Stimulated activated memory B cell treated with anti-CD40 and anti-IgM and Interleukin-4, amounts not matched to agents 10 μg/mL and 1 μg/mL and 100 μg/mL, for 72 hours (primary cell): ENCODE measurements around the gene TPK1.

Source experiments
- ATAC-seq: fragments of 150-1000 bp; cut with Tn5 transposase; 2 replicates; pipeline ENCODE4 v1.10.0; 2021
- H3K27ac Mint-ChIP-seq: one replicate; pipeline ENCODE4 v1.8.0; 2022; ENCODE audit warnings: mild to moderate bottlenecking, mixed read lengths
- H3K27me3 Mint-ChIP-seq: one replicate; pipeline ENCODE4 v1.8.0; 2022; ENCODE audit warnings: mixed read lengths
- H3K36me3 Mint-ChIP-seq: one replicate; pipeline ENCODE4 v1.8.0; 2022; ENCODE audit warnings: mixed read lengths
- H3K4me1 Mint-ChIP-seq: one replicate; pipeline ENCODE4 v1.8.0; 2022; ENCODE audit warnings: mixed read lengths
- H3K4me3 Mint-ChIP-seq: one replicate; pipeline ENCODE4 v1.8.0; 2022; ENCODE audit warnings: mild to moderate bottlenecking, moderate library complexity, mixed read lengths
- H3K9me3 Mint-ChIP-seq: one replicate; pipeline ENCODE4 v1.8.0; 2022; ENCODE audit warnings: mixed read lengths

Gene TPK1

GRCh38 chr7:144835155-144835611 is 670 bp downstream of the TPK1 start:
- ATAC-seq = peak; percentile 52
- Mint-ChIP-seq H3K9me3 (peaks cover 4% of the 10 kb centered on the region), H3K4me1 (peaks cover 20% of the 10 kb centered on the region), H3K4me3 (peak overlapping the region; percentile 91), H3K27me3 (no peaks in the 10 kb centered on the region), H3K27ac (peak overlapping the region; percentile 94), H3K36me3 (peaks cover 5% of the 10 kb centered on the region)

- H3K27me3 Mint-ChIP-seq = no peaks in the 10 kb centered on the region
- H3K4me3 Mint-ChIP-seq = peak overlapping the region; percentile 91
- H3K36me3 Mint-ChIP-seq = peaks cover 5% of the 10 kb centered on the region
- peak; percentile 53 for ATAC-seq
- peak overlapping the region; percentile 94 for H3K27ac Mint-ChIP-seq
- H3K9me3 Mint-ChIP-seq = peaks cover 4% of the 10 kb centered on the region
- H3K4me1 Mint-ChIP-seq = peaks cover 20% of the 10 kb centered on the region
Measured at GRCh38 chr7:144834641-144835144, 1.2 kb downstream of the TPK1 start.

- no peaks in the 10 kb centered on the region for H3K27me3 Mint-ChIP-seq
- H3K27ac Mint-ChIP-seq = no peak overlapping the region
- H3K9me3 Mint-ChIP-seq = no peaks in the 10 kb centered on the region
- no peak overlapping the region for H3K4me3 Mint-ChIP-seq
- H3K4me1 Mint-ChIP-seq = peaks cover 15% of the 10 kb centered on the region
- peaks cover 5% of the 10 kb centered on the region for H3K36me3 Mint-ChIP-seq
- no peak for ATAC-seq
Measured at GRCh38 chr7:144830811-144831210, 5.0 kb downstream of the TPK1 start.

GRCh38 chr7:144830024-144830785 is 5.6 kb downstream of the TPK1 start:
- no peak overlapping the region for H3K4me3 Mint-ChIP-seq
- peaks cover 5% of the 10 kb centered on the region for H3K36me3 Mint-ChIP-seq
- ATAC-seq = no peak
- no peaks in the 10 kb centered on the region for H3K27me3 Mint-ChIP-seq
- H3K27ac Mint-ChIP-seq = no peak overlapping the region
- peaks cover 21% of the 10 kb centered on the region for H3K4me1 Mint-ChIP-seq
- no peaks in the 10 kb centered on the region for H3K9me3 Mint-ChIP-seq

- peaks cover 27% of the 10 kb centered on the region for H3K4me1 Mint-ChIP-seq
- no peak overlapping the region for H3K27ac Mint-ChIP-seq
Measured at GRCh38 chr7:144827621-144828020, 8.2 kb downstream of the TPK1 start.

GRCh38 chr7:144826208-144826607 is 9.6 kb downstream of the TPK1 start:
- ATAC-seq = no peak
- no peaks in the 10 kb centered on the region for H3K9me3 Mint-ChIP-seq
- H3K4me1 Mint-ChIP-seq = peaks cover 37% of the 10 kb centered on the region
- no peak overlapping the region for H3K4me3 Mint-ChIP-seq
- H3K27ac Mint-ChIP-seq = no peak overlapping the region
- H3K36me3 Mint-ChIP-seq = peaks cover 5% of the 10 kb centered on the region
- no peaks in the 10 kb centered on the region for H3K27me3 Mint-ChIP-seq

More at GRCh38 chr7:144827621-144828020, 8.2 kb downstream of the TPK1 start:
- peaks cover 5% of the 10 kb centered on the region for H3K36me3 Mint-ChIP-seq
- no peaks in the 10 kb centered on the region for H3K27me3 Mint-ChIP-seq
- H3K4me3 Mint-ChIP-seq = no peak overlapping the region
- no peaks in the 10 kb centered on the region for H3K9me3 Mint-ChIP-seq
- no peak for ATAC-seq

GRCh38 chr7:144824360-144824759 is 11.5 kb downstream of the TPK1 start:
- Mint-ChIP-seq H3K4me1 (peaks cover 54% of the 10 kb centered on the region), H3K27ac (peak overlapping the region; percentile 94), H3K27me3 (no peaks in the 10 kb centered on the region), H3K9me3 (no peaks in the 10 kb centered on the region), H3K4me3 (no peak overlapping the region), H3K36me3 (no peaks in the 10 kb centered on the region)
- ATAC-seq = no peak

GRCh38 chr7:144822223-144822622 is 13.6 kb downstream of the TPK1 start:
- Mint-ChIP-seq H3K27ac (no peak overlapping the region), H3K27me3 (no peaks in the 10 kb centered on the region), H3K4me1 (peaks cover 73% of the 10 kb centered on the region), H3K4me3 (no peak overlapping the region), H3K9me3 (no peaks in the 10 kb centered on the region), H3K36me3 (no peaks in the 10 kb centered on the region)
- ATAC-seq = no peak

GRCh38 chr7:144821067-144821466 is 14.8 kb downstream of the TPK1 start:
- peak overlapping the region; percentile 76 for H3K27ac Mint-ChIP-seq
- peak; percentile 77 for ATAC-seq
- H3K36me3 Mint-ChIP-seq = no peaks in the 10 kb centered on the region
- no peaks in the 10 kb centered on the region for H3K27me3 Mint-ChIP-seq
- peaks cover 73% of the 10 kb centered on the region for H3K4me1 Mint-ChIP-seq
- H3K9me3 Mint-ChIP-seq = no peaks in the 10 kb centered on the region
- no peak overlapping the region for H3K4me3 Mint-ChIP-seq

- Mint-ChIP-seq H3K27me3 (no peaks in the 10 kb centered on the region), H3K36me3 (no peaks in the 10 kb centered on the region), H3K27ac (peak overlapping the region; percentile 76), H3K4me3 (no peak overlapping the region), H3K9me3 (no peaks in the 10 kb centered on the region), H3K4me1 (peaks cover 69% of the 10 kb centered on the region)
- ATAC-seq = no peak
Measured at GRCh38 chr7:144820552-144820951, 15.3 kb downstream of the TPK1 start.

GRCh38 chr7:144819566-144819965 is 16.3 kb downstream of the TPK1 start:
- Mint-ChIP-seq H3K4me1 (peaks cover 59% of the 10 kb centered on the region), H3K36me3 (no peaks in the 10 kb centered on the region), H3K4me3 (no peak overlapping the region), H3K27me3 (no peaks in the 10 kb centered on the region), H3K9me3 (no peaks in the 10 kb centered on the region), H3K27ac (peak overlapping the region; percentile 80)
- no peak for ATAC-seq

GRCh38 chr7:144818511-144818910 is 17.3 kb downstream of the TPK1 start:
- Mint-ChIP-seq H3K4me3 (peak overlapping the region; percentile 22), H3K9me3 (no peaks in the 10 kb centered on the region), H3K36me3 (no peaks in the 10 kb centered on the region), H3K27me3 (no peaks in the 10 kb centered on the region), H3K27ac (peak overlapping the region; percentile 80), H3K4me1 (peaks cover 55% of the 10 kb centered on the region)
- ATAC-seq = peak; percentile 94

GRCh38 chr7:144817001-144817400 is 18.9 kb downstream of the TPK1 start:
- Mint-ChIP-seq H3K27ac (no peak overlapping the region), H3K27me3 (no peaks in the 10 kb centered on the region), H3K9me3 (no peaks in the 10 kb centered on the region), H3K4me1 (peaks cover 55% of the 10 kb centered on the region), H3K4me3 (no peak overlapping the region), H3K36me3 (no peaks in the 10 kb centered on the region)
- ATAC-seq = no peak

GRCh38 chr7:144814299-144814698 is 21.6 kb downstream of the TPK1 start:
- Mint-ChIP-seq H3K27me3 (no peaks in the 10 kb centered on the region), H3K27ac (no peak overlapping the region), H3K4me3 (no peak overlapping the region), H3K36me3 (peaks cover 3% of the 10 kb centered on the region), H3K4me1 (peaks cover 43% of the 10 kb centered on the region), H3K9me3 (no peaks in the 10 kb centered on the region)
- no peak for ATAC-seq

- peak overlapping the region; percentile 26 for H3K4me3 Mint-ChIP-seq
- peak overlapping the region; percentile 79 for H3K27ac Mint-ChIP-seq
- H3K36me3 Mint-ChIP-seq = peaks cover 11% of the 10 kb centered on the region
- no peaks in the 10 kb centered on the region for H3K9me3 Mint-ChIP-seq
- peaks cover 35% of the 10 kb centered on the region for H3K4me1 Mint-ChIP-seq
- no peaks in the 10 kb centered on the region for H3K27me3 Mint-ChIP-seq
- peak; percentile 82 for ATAC-seq
Measured at GRCh38 chr7:144812379-144813283, 23.2 kb downstream of the TPK1 start.
